ENCODE data around the gene TMEM8B. TPM values are rescaled to one million over a fixed set of nuclear protein-coding genes. Genes with fewer than 3 reads are reported as not detected.

The TMEM8B gene
- total RNA-seq, 1 experiment from 2014 or later: 9.3 TPM

GRCh38 chr9:35829764-35830096 is 702 bp downstream of the TMEM8B start:
- Histone ChIP-seq H4K20me1 (ENCODE audit: control insufficient read depth, insufficient read depth, insufficient read length) (no peaks in the 10 kb centered on the region), H2BK15ac (ENCODE audit: low read depth, low read length) (no peak overlapping the region), H4K5ac (ENCODE audit: insufficient read length, low read depth, low read length) (no peak overlapping the region), H3K23ac (ENCODE audit: insufficient read length, low read depth, low read length) (no peak overlapping the region), H4K8ac (replicated peaks; ENCODE audit: insufficient read length, low read depth, low read length) (no peak overlapping the region), H3K4me1 (ENCODE audit: insufficient read depth, low read length) (0 out of 2 replicates have a peak, but pooled peaks cover 2% of the 10 kb centered on the region), H2BK20ac (ENCODE audit: low read depth, low read length, poor library complexity, severe bottlenecking) (no peak overlapping the region), H3K18ac (ENCODE audit: insufficient read length, low read depth, low read length) (no peak overlapping the region), H3K23me2 (ENCODE audit: insufficient read length, low read depth, low read length, poor library complexity, severe bottlenecking) (peaks cover 12% of the 10 kb centered on the region), H2BK120ac (ENCODE audit: low read depth, low read length, poor library complexity, severe bottlenecking) (no peak overlapping the region), H3K14ac (ENCODE audit: insufficient read depth, low read length) (no peak overlapping the region), H3K27me3 (ENCODE audit: insufficient read depth, low read length) (no peaks in the 10 kb centered on the region), H4K91ac (ENCODE audit: insufficient read length, low read depth, low read length) (no peak overlapping the region), H2BK12ac (ENCODE audit: insufficient read length, low read depth, low read length) (no peak overlapping the region), H3K4ac (ENCODE audit: low read depth, low read length) (no peak overlapping the region), H3T11ph (ENCODE audit: low read length) (no peak overlapping the region), H3K27ac (ENCODE audit: insufficient read length, low read depth, low read length) (no peak overlapping the region), H2AK5ac (ENCODE audit: insufficient read length, low read length) (no peak overlapping the region), H3K9me3 (ENCODE audit: control insufficient read depth, low read depth, low read length) (no peaks in the 10 kb centered on the region), H3K79me1 (ENCODE audit: insufficient read depth, low read depth, low read length, poor library complexity, severe bottlenecking) (no peaks in the 10 kb centered on the region), H3K79me2 (ENCODE audit: insufficient read depth, low read length) (no peaks in the 10 kb centered on the region), H3K56ac (ENCODE audit: insufficient read length, low read depth, low read length) (no peak overlapping the region), H2BK5ac (ENCODE audit: insufficient read length, low read length) (no peak overlapping the region), H3K4me2 (ENCODE audit: insufficient read depth, insufficient read length, low read length) (peak overlapping the region; percentile 77), H3K9ac (ENCODE audit: extremely low read depth, insufficient read length, low read length) (peak overlapping the region; percentile 66), H2AFZ (ENCODE audit: low read length) (no peak overlapping the region)
- H3K36me3 Mint-ChIP-seq (ENCODE audit: insufficient read depth in 1 of 3, low read depth in 3 of 3): no peaks in the 10 kb centered on the region
- H3K9me3 Mint-ChIP-seq: no peaks in the 10 kb centered on the region; a peak in 1 of 5 replicates
- H3K4me1 Mint-ChIP-seq: peaks cover 30 to 35% of the 10 kb centered on the region in 2 experiments
- no CpG with 5 or more reads among the region's 2 CpGs for WGBS (ENCODE audit: extremely low coverage, insufficient read length, low lambda C conversion rate)
- DNase-seq: no peak
- peaks cover 2% of the 10 kb centered on the region for H3K27me3 Mint-ChIP-seq (ENCODE audit: low read depth)
- peak overlapping the region in 1 of 3 experiments; percentile 65; a peak in 2 of 7 replicates for H3K27ac Mint-ChIP-seq
- no peak for TF ChIP-seq CTCF (conservative IDR thresholded peaks at IDR 0.05)
- peak overlapping the region; percentile 71 to 87 for H3K4me3 Mint-ChIP-seq
